ENCODE measurements around the gene XYLT1. TPM values are rescaled to one million over a fixed set of nuclear protein-coding genes. Genes with fewer than 3 reads are reported as not detected.

Gene XYLT1
- total and polyA plus RNA-seq, 10 of the 15 experiments (the other 5 are each of a cell fraction or from before 2014, with no cell fraction given) = 0.88 to 14.8 (median 5.8) TPM

GRCh38 chr16:17503331-17503730 lies 32.6 kb upstream of the XYLT1 start (continued):
- no peak for TF ChIP-seq MTA2 (IDR thresholded peaks at IDR 0.05; ENCODE audit: low read depth)
- no peak for TF ChIP-seq BHLHE40 (IDR thresholded peaks at IDR 0.05; ENCODE audit: borderline replicate concordance in 1 of 2, low read depth in 2 of 2, low read length in 1 of 2)

- Histone ChIP-seq H3K4me2 (ENCODE audit: control insufficient read depth, insufficient read depth) (no peak overlapping the region), H4K20me1 (ENCODE audit: control insufficient read depth, insufficient read depth) (no peaks in the 10 kb centered on the region), H3K9me3 (replicated peaks; ENCODE audit: control insufficient read depth, insufficient read depth, low read length) (no peaks in the 10 kb centered on the region), H3K79me2 (ENCODE audit: control insufficient read depth, insufficient read depth, low read length) (no peaks in the 10 kb centered on the region), H3K4me1 (ENCODE audit: control insufficient read depth, insufficient read depth, low read length) (no peaks in the 10 kb centered on the region), H3K9ac (ENCODE audit: control insufficient read depth, insufficient read depth, low read length) (no peak overlapping the region), H3K27me3 (replicated peaks in 1 of 2; ENCODE audit: control insufficient read depth in 2 of 2, insufficient read depth in 2 of 2, low read length in 1 of 2) (0 out of 4 replicates have a peak, but pooled peaks cover 0 to 2% of the 10 kb centered on the region in 2 experiments), H3K27ac (ENCODE audit: control insufficient read depth, insufficient read depth) (no peak overlapping the region), H2AFZ (ENCODE audit: control insufficient read depth, low read depth, low read length) (no peak overlapping the region), H3K4me3 (no peak overlapping the region), H3K36me3 (ENCODE audit: control insufficient read depth in 2 of 2, insufficient read depth in 2 of 2, low read length in 1 of 2) (no peaks in the 10 kb centered on the region)
- RAD21 ChIA-PET (ENCODE audit: unreplicated experiment) = no interaction called here
- WGBS (ENCODE audit: insufficient coverage, insufficient replicate concordance, low lambda C conversion rate, missing lambda C conversion rate) = 54% methylated on average over 9 of the region's 9 CpGs
- intact Hi-C loops (cut with micrococcal nuclease; ENCODE audit: unreplicated experiment) (no loop called here), in situ Hi-C loops (cut with MboI) (no loop called here)
- no peak for ATAC-seq
- TF ChIP-seq CHD1 (IDR thresholded peaks at IDR 0.05; ENCODE audit: low read depth, low read length) = no peak
- no peak for TF ChIP-seq ASH2L (IDR thresholded peaks at IDR 0.05; ENCODE audit: borderline replicate concordance, low read depth)
- TF ChIP-seq SIX5 (IDR thresholded peaks at IDR 0.05; ENCODE audit: low read depth, low read length, severe bottlenecking) = no peak
- TF ChIP-seq TARDBP (IDR thresholded peaks at IDR 0.05; ENCODE audit: borderline replicate concordance) = no peak
- TF ChIP-seq E2F8 (IDR thresholded peaks at IDR 0.05; ENCODE audit: low read depth, partially characterized antibody) = no peak
- TF ChIP-seq CBX3 (IDR thresholded peaks at IDR 0.05; ENCODE audit: borderline replicate concordance, low read depth) = no peak
- TF ChIP-seq ZNF274 (IDR thresholded peaks at IDR 0.05; ENCODE audit: insufficient read depth, insufficient read length) = no peak
- no peak for TF ChIP-seq RUNX3 (IDR thresholded peaks at IDR 0.05; ENCODE audit: low read length)
- TF ChIP-seq ZBTB11 (CRISPR knock-in tag; IDR thresholded peaks at IDR 0.05) = no peak
- TF ChIP-seq TAF1 (IDR thresholded peaks at IDR 0.05; ENCODE audit: borderline replicate concordance, low read depth, low read length) = no peak
- TF ChIP-seq SP1 (IDR thresholded peaks at IDR 0.05; ENCODE audit: low read depth, low read length) = no peak
- TF ChIP-seq SIN3A (IDR thresholded peaks at IDR 0.05; ENCODE audit: low read depth, low read length) = no peak
- no peak for TF ChIP-seq EED (IDR thresholded peaks at IDR 0.05; ENCODE audit: low read depth)
- no peak for TF ChIP-seq MXI1 (IDR thresholded peaks at IDR 0.05; ENCODE audit: low read depth, low read length)
- no peak for TF ChIP-seq CHD2 (IDR thresholded peaks at IDR 0.05; ENCODE audit: borderline replicate concordance, low read depth, low read length)
- TF ChIP-seq TCF7 (IDR thresholded peaks at IDR 0.05; ENCODE audit: borderline replicate concordance) = no peak
- SMC1A ChIA-PET (ENCODE audit: uncharacterized antibody, unreplicated experiment) = no interaction called here
- no peak for DNase-seq (ENCODE audit: low read depth, low spot score)
- FAIRE-seq = no peak
- CTCF ChIA-PET = no interaction called here
- POLR2A ChIA-PET = no interaction called here
- no TSS peak for BruUV-seq (replicated peaks)
These were observed 30.6 kb upstream of the XYLT1 start for GRCh38 chr16:17501321-17501720.

All from GM12878 (cell line).